Omental fat pad (tissue), 4 donors: ENCODE measurements around the gene ARHGAP45. TPM values are rescaled to one million over a fixed set of nuclear protein-coding genes. Genes with fewer than 3 reads are reported as not detected.

Experiments used
- ATAC-seq: fragments of 150-250 bp; one replicate; pipeline ENCODE4 v1.9.1; 2016; ENCODE audit warnings: mild to moderate bottlenecking, moderate library complexity; ENCODE audit not compliant: low FRiP score
- DNase-seq: peaks from one replicate; pipeline ENCODE4 v3.0.0-alpha.2; 2019; ENCODE audit warnings: low spot score
- total RNA-seq, 4 donors: library from RNA; depleted of rRNA; stranded (reverse); fragments of >200 nt; gene quantifications; one replicate each; pipeline ENCODE4 v1.1.0, GENCODE V29; 2016
- TF ChIP-seq, protein P1 (sequence below), 3 donors: fragments of 450-650 bp; IDR thresholded peaks; one replicate each; pipeline ENCODE4 v1.5.1; 2016 to 2017; ENCODE audit warnings: antibody characterized with exemption in 3 of 3, mild to moderate bottlenecking in 3 of 3, moderate library complexity in 2 of 3

ARHGAP45 gene, protein sequence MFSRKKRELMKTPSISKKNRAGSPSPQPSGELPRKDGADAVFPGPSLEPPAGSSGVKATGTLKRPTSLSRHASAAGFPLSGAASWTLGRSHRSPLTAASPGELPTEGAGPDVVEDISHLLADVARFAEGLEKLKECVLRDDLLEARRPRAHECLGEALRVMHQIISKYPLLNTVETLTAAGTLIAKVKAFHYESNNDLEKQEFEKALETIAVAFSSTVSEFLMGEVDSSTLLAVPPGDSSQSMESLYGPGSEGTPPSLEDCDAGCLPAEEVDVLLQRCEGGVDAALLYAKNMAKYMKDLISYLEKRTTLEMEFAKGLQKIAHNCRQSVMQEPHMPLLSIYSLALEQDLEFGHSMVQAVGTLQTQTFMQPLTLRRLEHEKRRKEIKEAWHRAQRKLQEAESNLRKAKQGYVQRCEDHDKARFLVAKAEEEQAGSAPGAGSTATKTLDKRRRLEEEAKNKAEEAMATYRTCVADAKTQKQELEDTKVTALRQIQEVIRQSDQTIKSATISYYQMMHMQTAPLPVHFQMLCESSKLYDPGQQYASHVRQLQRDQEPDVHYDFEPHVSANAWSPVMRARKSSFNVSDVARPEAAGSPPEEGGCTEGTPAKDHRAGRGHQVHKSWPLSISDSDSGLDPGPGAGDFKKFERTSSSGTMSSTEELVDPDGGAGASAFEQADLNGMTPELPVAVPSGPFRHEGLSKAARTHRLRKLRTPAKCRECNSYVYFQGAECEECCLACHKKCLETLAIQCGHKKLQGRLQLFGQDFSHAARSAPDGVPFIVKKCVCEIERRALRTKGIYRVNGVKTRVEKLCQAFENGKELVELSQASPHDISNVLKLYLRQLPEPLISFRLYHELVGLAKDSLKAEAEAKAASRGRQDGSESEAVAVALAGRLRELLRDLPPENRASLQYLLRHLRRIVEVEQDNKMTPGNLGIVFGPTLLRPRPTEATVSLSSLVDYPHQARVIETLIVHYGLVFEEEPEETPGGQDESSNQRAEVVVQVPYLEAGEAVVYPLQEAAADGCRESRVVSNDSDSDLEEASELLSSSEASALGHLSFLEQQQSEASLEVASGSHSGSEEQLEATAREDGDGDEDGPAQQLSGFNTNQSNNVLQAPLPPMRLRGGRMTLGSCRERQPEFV
- total RNA-seq = 10 to 100 TPM; 21.4 to 97.6 (median 36.3) TPM

DNA sequence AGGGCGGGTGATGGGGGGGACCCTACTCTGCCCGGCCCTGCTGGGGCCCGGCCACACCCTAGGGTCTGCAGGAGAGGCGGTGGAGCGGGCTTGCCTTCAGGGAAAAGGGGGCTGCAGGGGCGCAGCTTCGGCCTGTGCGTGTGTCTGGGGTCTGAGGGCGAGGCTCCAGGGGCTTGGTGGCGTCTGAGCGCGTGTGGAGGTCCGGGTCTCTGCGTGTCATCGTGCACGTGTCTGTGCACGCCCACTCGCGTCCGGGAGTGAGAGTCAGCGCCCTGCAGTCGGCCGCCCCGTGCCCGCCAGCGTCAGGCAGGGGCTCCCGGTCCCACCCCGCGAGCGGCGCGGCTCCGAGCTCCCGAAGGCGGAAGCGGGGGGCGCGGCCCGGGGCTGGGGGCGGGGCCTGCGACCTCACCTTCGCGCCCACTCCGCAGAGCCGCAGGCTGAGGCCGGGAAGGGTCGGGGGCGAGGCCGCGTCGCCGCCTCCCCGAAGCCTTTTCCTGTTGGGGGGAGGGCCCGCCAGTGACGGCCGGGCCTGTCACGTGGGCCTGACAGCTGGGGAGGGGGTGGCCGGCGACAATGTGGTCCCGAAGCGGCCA lies at the start of gene ARHGAP45:
Gene ARHGAP45 (plus strand): TSS at position 420 of the 593 bp plus-strand sequence. CDS start 239 bp downstream, outside the sequence.
- TF ChIP-seq, protein P1, sequence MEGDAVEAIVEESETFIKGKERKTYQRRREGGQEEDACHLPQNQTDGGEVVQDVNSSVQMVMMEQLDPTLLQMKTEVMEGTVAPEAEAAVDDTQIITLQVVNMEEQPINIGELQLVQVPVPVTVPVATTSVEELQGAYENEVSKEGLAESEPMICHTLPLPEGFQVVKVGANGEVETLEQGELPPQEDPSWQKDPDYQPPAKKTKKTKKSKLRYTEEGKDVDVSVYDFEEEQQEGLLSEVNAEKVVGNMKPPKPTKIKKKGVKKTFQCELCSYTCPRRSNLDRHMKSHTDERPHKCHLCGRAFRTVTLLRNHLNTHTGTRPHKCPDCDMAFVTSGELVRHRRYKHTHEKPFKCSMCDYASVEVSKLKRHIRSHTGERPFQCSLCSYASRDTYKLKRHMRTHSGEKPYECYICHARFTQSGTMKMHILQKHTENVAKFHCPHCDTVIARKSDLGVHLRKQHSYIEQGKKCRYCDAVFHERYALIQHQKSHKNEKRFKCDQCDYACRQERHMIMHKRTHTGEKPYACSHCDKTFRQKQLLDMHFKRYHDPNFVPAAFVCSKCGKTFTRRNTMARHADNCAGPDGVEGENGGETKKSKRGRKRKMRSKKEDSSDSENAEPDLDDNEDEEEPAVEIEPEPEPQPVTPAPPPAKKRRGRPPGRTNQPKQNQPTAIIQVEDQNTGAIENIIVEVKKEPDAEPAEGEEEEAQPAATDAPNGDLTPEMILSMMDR (IDR thresholded peaks at IDR 0.05) = no peak
- DNase-seq (no peak), ATAC-seq (no peak)

DNA sequence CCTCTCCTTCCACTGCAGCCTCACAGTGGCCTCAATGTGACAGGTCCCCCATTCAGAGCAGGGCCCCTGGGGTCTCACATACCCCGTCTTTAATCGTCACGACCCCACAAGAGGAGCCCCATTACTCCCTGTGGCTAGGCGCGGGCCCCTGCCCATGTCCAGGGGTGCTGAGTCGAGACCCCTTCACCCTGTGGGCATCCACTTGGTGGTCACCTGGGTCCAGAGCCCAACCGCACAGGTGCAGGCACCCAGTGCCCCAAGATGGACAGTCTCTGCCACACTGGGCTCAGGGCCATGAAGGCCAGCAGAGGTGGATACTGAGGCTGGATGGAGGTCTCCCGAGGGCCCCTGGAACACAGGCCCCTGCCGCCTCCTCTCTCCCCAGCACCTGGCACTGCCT lies 49.1 kb upstream of the ARHGAP45 start:
- ATAC-seq (no peak), DNase-seq (no peak)
- TF ChIP-seq, protein P1 (IDR thresholded peaks at IDR 0.05) = no peak

DNA sequence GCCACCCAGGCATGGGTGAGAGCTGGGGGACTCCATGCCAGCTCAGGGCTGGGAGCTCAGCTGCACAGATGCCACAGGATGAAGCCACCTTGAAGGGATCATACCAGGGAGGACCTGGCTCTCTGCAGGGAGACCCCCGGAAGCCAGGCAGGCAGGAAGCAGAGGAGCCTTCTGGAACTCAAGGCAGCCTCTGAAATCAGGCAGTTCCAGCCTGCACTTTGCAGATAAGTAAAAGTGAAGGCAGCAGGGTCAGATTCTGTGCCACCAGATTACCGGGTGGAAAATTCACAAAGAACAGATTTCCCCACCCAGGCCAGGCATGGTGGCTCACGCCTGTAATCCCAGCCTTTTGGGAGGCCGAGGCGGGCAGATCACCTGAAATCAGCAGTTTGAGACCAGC lies 48.6 kb upstream of the ARHGAP45 start:
- no peak for ATAC-seq
- no peak for DNase-seq
- TF ChIP-seq, protein P1 (IDR thresholded peaks at IDR 0.05) = no peak

DNA sequence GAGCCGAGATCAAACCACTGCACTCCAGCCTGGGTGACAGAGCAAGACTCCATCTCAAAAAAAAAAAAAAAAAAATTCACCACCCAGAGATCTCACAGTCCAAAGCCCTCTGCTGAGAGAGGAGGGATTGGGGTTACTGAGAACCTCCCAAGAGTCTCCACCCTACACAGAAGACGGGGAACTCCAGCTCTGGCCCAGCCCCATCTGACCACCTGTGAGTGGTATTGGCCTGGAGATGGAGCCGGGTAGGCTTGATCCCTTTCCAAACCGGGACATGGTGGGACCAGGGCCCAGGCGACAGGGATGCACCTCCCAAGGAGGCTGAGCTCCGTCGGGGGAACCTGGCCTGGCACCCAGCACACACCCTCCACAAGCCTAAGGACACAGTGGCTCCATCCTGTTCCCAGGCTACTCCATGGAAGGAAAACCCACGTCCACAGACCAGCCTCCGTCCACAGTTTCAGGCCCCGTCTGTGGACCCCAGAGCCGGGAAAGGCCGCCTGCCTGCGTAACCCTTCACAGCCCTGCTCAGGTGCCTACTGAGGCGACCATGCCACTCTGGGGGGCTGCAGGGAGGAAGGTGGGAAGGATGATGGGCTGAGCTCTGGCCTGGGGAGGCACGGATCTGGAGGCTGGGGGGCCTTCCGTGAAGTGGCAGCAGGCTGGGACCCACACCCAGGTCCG lies 47.9 kb upstream of the ARHGAP45 start:
- TF ChIP-seq, protein P1 (IDR thresholded peaks at IDR 0.05) = no peak
- ATAC-seq = no peak

DNA sequence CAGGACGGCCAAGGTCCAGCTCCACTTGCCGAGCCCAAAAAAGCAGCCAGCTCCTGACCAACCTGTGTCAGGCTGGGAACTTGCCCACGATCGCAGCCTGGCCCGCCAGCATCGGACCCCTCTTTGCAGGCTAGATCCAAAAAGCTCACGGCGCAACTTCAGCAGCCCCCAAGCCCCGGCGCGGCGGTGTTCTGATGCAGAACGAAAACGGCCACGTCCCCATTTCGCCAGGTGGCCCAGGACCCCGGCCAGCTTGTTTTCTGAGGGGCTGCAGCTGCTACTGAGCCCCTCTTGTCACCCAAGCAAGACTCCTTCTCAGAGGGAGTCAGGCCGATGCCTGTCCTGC lies 47.4 kb upstream of the ARHGAP45 start:
- TF ChIP-seq, protein P1 (IDR thresholded peaks at IDR 0.05) = no peak
- DNase-seq (no peak), ATAC-seq (no peak)

More for the DNA sequence above, 47.9 kb upstream of the ARHGAP45 start:
- no peak for DNase-seq
